GM12892 (cell line): Measurements from ENCODE around the gene PROM1.

Experiments used
- POLR2A ChIP-seq: IDR thresholded peaks from 2 replicates; pipeline ENCODE4 v1.6.1; 2011; ENCODE audit warnings: low read depth, low read length, control low read depth
- POLR2AphosphoS5 ChIP-seq: IDR thresholded peaks from 2 replicates; pipeline ENCODE4 v1.6.1; 2011; ENCODE audit warnings: low read depth, low read length, control low read depth

DNA sequence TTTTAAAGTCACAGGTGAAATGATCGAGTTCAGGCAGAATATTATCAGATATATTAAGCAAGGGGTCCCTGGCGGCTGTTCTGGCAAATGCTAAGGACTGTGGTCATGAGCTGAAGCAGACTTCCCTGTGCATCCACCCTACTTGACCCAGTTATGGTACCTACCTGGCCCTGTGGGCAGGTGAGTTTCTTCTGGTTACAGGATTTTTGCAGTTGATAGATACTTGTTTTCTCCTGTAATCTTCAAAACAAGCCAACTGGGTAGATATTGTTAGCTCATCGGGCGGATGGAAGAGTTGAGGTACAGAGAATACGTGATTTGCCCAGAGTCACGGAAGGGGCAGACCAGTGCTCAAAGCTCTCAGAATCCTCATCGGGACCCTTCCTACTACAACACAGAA, 18.5 kb upstream of the PROM1 start:
- TF ChIP-seq POLR2A, result no peak
- TF ChIP-seq POLR2AphosphoS5, result no peak
